Caco-2 (cell line): ENCODE results near the gene CTNNB1. TPM values are rescaled to one million over a fixed set of nuclear protein-coding genes. Genes with fewer than 3 reads are reported as not detected.

Experiments
- BruUV-seq: library from RNA; stranded (reverse); fragments of 400-500 nt; replicated peaks from 2 replicates; lab custom pipeline; 2021; lab: Mats Ljungman, UMichigan
- CTCF ChIA-PET: fragments of 300-600 bp; sonication (Branson Sonifier 250); formaldehyde crosslinking; loops from one replicate; lab custom pipeline; 2022; ENCODE audit warnings: antibody characterized with exemption; lab: Charles Lee
- POLR2A ChIA-PET: fragments of 300-600 bp; sonication (Branson Sonifier 250); formaldehyde crosslinking; loops from one replicate; lab custom pipeline; 2022; ENCODE audit warnings: antibody characterized with exemption; lab: Charles Lee
- DNase-seq, 2 experiments: peaks; one replicate each; pipeline versions ENCODE4 v3.0.0 to v3.0.0-alpha.2; 2020 to 2022
- H3K27me3 ChIP-seq: replicated peaks from 2 replicates; pipeline ENCODE4 v1.6.0; 2011; ENCODE audit warnings: low read length; ENCODE audit not compliant: control insufficient read depth, insufficient read depth
- H3K36me3 ChIP-seq: 2 replicates; pipeline ENCODE4 v1.5.1; 2011; ENCODE audit warnings: low read length; ENCODE audit not compliant: control insufficient read depth, insufficient read depth
- H3K4me1 ChIP-seq: fragments of 250-450 bp; sonication (Bioruptor Pico); 2 replicates; pipeline ENCODE4 v1.5.1; 2020; ENCODE audit warnings: mild to moderate bottlenecking
- H3K4me3 ChIP-seq: 2 replicates; pipeline ENCODE4 v1.5.1; 2011; ENCODE audit warnings: low read depth, mild to moderate bottlenecking, control low read depth, low read length
- H3K9me3 ChIP-seq: fragments of 250-450 bp; sonication (Bioruptor Pico); 2 replicates; pipeline ENCODE4 v1.5.1; 2020; ENCODE audit warnings: mild to moderate bottlenecking, moderate library complexity
- H3K27ac Mint-ChIP-seq: one replicate; pipeline ENCODE4 v1.8.0; 2022; ENCODE audit warnings: mixed read lengths; ENCODE audit not compliant: unreplicated experiment
- H3K27me3 Mint-ChIP-seq: one replicate; pipeline ENCODE4 v1.8.0; 2022; ENCODE audit warnings: mixed read lengths; ENCODE audit not compliant: insufficient read depth, unreplicated experiment
- H3K36me3 Mint-ChIP-seq: one replicate; pipeline ENCODE4 v1.8.0; 2022; ENCODE audit warnings: mild to moderate bottlenecking, mixed read lengths; ENCODE audit not compliant: insufficient read depth, unreplicated experiment
- H3K4me1 Mint-ChIP-seq: one replicate; pipeline ENCODE4 v1.8.0; 2022; ENCODE audit warnings: low read depth, mixed read lengths; ENCODE audit not compliant: unreplicated experiment
- H3K4me3 Mint-ChIP-seq: one replicate; pipeline ENCODE4 v1.8.0; 2022; ENCODE audit warnings: mild to moderate bottlenecking, moderate library complexity, mixed read lengths; ENCODE audit not compliant: unreplicated experiment
- H3K9me3 Mint-ChIP-seq: one replicate; pipeline ENCODE4 v1.8.0; 2022; ENCODE audit warnings: mixed read lengths; ENCODE audit not compliant: unreplicated experiment
- intact Hi-C: fragments of 100-400 bp; cut with micrococcal nuclease; formaldehyde crosslinking; loops from one replicate; pipeline ENCODE4 v1.10.0; 2022; ENCODE audit not compliant: unreplicated experiment
- total RNA-seq: library from RNA; stranded (reverse); gene quantifications from 2 replicates; pipeline ENCODE4 v1.2.3, GENCODE V29; 2022
- TF ChIP-seq, protein P1 (sequence below), 2 experiments: fragments of 200-600 bp in 1 of 2; IDR thresholded peaks; 1 replicate in 1 of 2; 2 replicates in 1 of 2; pipeline versions ENCODE4 v1.5.1 to v1.8.0; 2011 to 2022; ENCODE audit warnings: antibody characterized with exemption in 1 of 2, control low read depth in 1 of 2, inconsistent platforms in 1 of 2, low read depth in 1 of 2, low read length in 1 of 2, mild to moderate bottlenecking in 1 of 2, moderate library complexity in 1 of 2; ENCODE audit not compliant: insufficient read depth in 1 of 2, severe bottlenecking in 1 of 2, unreplicated experiment in 1 of 2

CTNNB1 gene
- total RNA-seq, 1 experiment from 2014 or later, result 206 TPM

DNA sequence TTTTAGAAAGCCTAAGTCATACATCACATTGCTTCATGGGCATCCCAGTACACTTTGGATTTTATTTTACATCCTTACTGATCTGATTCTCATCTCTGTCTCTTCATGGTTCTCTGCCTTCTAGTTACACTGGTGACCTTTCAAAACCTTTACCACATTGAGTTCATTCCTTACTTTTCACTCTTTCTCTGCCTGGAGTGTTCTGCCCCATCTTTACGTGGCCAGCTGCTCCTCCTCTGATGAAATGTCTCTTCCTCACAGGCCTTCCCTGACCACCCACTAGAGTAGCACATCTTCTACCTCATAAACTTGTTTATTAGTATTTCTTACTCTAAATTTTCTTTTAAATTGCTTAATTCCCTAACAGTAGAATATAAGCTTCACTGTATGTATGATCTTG, 17.7 kb downstream of the CTNNB1 start:
- H3K4me1 Mint-ChIP-seq, result peaks cover 43% of the 10 kb centered on the region
- TF ChIP-seq, protein P1, sequence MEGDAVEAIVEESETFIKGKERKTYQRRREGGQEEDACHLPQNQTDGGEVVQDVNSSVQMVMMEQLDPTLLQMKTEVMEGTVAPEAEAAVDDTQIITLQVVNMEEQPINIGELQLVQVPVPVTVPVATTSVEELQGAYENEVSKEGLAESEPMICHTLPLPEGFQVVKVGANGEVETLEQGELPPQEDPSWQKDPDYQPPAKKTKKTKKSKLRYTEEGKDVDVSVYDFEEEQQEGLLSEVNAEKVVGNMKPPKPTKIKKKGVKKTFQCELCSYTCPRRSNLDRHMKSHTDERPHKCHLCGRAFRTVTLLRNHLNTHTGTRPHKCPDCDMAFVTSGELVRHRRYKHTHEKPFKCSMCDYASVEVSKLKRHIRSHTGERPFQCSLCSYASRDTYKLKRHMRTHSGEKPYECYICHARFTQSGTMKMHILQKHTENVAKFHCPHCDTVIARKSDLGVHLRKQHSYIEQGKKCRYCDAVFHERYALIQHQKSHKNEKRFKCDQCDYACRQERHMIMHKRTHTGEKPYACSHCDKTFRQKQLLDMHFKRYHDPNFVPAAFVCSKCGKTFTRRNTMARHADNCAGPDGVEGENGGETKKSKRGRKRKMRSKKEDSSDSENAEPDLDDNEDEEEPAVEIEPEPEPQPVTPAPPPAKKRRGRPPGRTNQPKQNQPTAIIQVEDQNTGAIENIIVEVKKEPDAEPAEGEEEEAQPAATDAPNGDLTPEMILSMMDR (IDR thresholded peaks at IDR 0.05; ENCODE audit: insufficient read depth in 1 of 2, low read depth in 1 of 2, low read length in 1 of 2, severe bottlenecking in 1 of 2, unreplicated experiment in 1 of 2), result no peak
- Histone ChIP-seq H3K36me3 (no peaks in the 10 kb centered on the region), H3K9me3 (no peaks in the 10 kb centered on the region), H3K27me3 (no peaks in the 10 kb centered on the region), H3K4me3 (no peak overlapping the region), H3K4me1 (peaks cover 47% of the 10 kb centered on the region)
- DNase-seq, result no peak
- H3K36me3 Mint-ChIP-seq, result peaks cover 12% of the 10 kb centered on the region
- no peaks in the 10 kb centered on the region for H3K27me3 Mint-ChIP-seq
- H3K4me3 Mint-ChIP-seq, result no peak overlapping the region
- no TSS peak for BruUV-seq
- H3K9me3 Mint-ChIP-seq, result no peaks in the 10 kb centered on the region
- H3K27ac Mint-ChIP-seq, result no peak overlapping the region
- intact Hi-C loops, result no loop called here
- ChIA-PET POLR2A (no interaction called here), CTCF (no interaction called here)

DNA sequence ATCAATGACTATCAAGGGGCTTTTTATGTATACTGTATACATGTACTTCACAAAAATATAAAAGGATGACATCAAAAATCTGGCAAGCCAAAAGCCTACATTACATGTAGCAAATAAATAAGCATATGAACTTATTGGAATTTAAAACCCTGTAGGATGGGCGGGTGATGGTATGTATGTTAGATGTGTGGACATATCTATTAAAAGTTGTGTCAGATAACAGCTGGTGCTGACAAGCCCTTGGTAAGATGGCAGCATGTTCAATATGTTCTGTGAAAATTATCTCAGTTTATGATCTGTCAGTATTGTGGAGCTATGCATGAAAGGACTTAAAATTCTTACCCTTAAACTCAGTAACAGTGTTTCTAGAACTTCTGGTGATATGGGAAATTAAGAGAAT, 20.1 kb downstream of the CTNNB1 start:
- Histone ChIP-seq H3K4me3 (no peak overlapping the region), H3K9me3 (no peaks in the 10 kb centered on the region), H3K36me3 (no peaks in the 10 kb centered on the region), H3K4me1 (peaks cover 42% of the 10 kb centered on the region), H3K27me3 (no peaks in the 10 kb centered on the region)
- DNase-seq, result no peak
- Mint-ChIP-seq H3K27me3 (no peaks in the 10 kb centered on the region), H3K4me3 (no peak overlapping the region), H3K36me3 (peaks cover 26% of the 10 kb centered on the region), H3K27ac (no peak overlapping the region), H3K4me1 (peaks cover 30% of the 10 kb centered on the region), H3K9me3 (no peaks in the 10 kb centered on the region)
- intact Hi-C loops, result no loop called here
- no TSS peak for BruUV-seq
- ChIA-PET CTCF (no interaction called here), POLR2A (no interaction called here)
- TF ChIP-seq, protein P1 (IDR thresholded peaks at IDR 0.05; ENCODE audit: insufficient read depth in 1 of 2, low read depth in 1 of 2, low read length in 1 of 2, severe bottlenecking in 1 of 2, unreplicated experiment in 1 of 2), result no peak

DNA sequence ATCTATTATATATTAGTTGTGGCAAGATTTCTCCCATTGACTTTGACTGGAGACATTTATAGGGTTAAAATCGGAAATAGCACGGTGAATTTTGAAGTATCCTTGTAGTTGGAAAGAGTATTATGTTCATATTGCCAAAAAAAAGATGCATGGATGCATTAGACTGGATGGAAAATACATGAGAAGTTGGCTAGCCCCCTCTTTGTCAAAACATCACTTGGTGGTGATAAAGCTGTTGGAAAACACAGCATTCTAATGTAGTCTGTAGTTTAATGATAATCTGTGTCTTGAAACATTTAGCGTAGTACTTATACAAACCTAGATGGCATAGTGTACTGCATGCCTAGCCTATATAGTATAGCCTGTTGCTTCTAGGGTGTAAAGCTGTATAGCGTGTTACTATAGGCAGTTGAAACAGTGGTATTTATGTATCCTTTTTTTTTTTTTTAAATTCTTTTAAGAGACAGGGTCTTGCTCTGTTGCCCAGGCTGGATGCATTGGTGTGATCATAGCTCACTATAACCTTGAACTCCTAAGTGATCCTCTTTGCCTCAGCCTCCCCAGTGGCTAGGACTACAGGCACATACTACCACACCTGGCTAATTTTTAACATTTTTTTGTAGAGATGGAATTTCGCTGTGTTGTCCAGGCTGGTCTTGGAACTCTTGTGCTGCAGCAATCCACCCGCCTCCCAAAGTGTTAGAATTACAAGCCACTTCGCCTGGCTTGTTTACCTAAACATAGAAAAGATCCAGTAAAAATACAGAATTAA, 21.8 kb downstream of the CTNNB1 start:
- no peak overlapping the region for H3K4me3 ChIP-seq
- peaks cover 34% of the 10 kb centered on the region for H3K4me1 ChIP-seq
- Mint-ChIP-seq H3K4me1 (peaks cover 22% of the 10 kb centered on the region), H3K4me3 (no peak overlapping the region), H3K27me3 (no peaks in the 10 kb centered on the region), H3K36me3 (peaks cover 41% of the 10 kb centered on the region), H3K27ac (no peak overlapping the region), H3K9me3 (no peaks in the 10 kb centered on the region)
- BruUV-seq, result no TSS peak
- POLR2A ChIA-PET, result no interaction called here
- TF ChIP-seq, protein P1 (IDR thresholded peaks at IDR 0.05; ENCODE audit: insufficient read depth in 1 of 2, low read depth in 1 of 2, low read length in 1 of 2, severe bottlenecking in 1 of 2, unreplicated experiment in 1 of 2), result no peak
- H3K27me3 ChIP-seq, result no peaks in the 10 kb centered on the region
- no peaks in the 10 kb centered on the region for H3K9me3 ChIP-seq
- no peak for DNase-seq
- peaks cover 1% of the 10 kb centered on the region; the same call in 1 of the 2 replicates for H3K36me3 ChIP-seq
- intact Hi-C loops, result no loop called here
- CTCF ChIA-PET, result no interaction called here
